SH-SY5Y (cell line): ENCODE measurements around the gene PELI3.

Experiments used
- GATA2 ChIP-seq: IDR thresholded peaks from 2 replicates; pipeline ENCODE4 v1.6.1; 2011; ENCODE audit warnings: mild to moderate bottlenecking, low read depth, low read length
- GATA3 ChIP-seq: IDR thresholded peaks from 2 replicates; pipeline ENCODE4 v1.6.1; 2011; ENCODE audit warnings: low read depth, mild to moderate bottlenecking, low read length, moderate library complexity

PELI3 gene

DNA sequence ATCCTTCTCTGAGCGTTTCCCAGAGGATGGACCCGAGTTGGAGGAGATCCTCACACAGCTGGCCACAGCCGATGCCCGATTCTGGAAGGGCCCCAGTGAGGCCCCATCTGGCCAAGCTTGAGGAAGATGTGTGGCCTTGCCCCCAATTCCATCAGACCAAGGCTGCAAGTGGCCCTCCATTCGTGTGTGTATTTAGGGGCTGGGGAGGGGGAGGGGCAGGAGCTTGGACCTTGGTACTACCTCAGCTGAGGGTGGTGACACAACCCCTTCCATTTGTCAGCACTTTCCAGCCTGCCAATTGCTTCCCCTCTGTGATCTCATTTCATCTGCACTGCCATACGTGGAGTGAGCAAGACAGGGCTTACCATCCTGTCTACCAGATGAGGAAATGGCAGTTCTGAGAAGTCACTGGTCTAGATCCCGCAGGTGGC lies 42.4 kb downstream of the PELI3 start:
- TF ChIP-seq GATA3 = no peak
- no peak for TF ChIP-seq GATA2

DNA sequence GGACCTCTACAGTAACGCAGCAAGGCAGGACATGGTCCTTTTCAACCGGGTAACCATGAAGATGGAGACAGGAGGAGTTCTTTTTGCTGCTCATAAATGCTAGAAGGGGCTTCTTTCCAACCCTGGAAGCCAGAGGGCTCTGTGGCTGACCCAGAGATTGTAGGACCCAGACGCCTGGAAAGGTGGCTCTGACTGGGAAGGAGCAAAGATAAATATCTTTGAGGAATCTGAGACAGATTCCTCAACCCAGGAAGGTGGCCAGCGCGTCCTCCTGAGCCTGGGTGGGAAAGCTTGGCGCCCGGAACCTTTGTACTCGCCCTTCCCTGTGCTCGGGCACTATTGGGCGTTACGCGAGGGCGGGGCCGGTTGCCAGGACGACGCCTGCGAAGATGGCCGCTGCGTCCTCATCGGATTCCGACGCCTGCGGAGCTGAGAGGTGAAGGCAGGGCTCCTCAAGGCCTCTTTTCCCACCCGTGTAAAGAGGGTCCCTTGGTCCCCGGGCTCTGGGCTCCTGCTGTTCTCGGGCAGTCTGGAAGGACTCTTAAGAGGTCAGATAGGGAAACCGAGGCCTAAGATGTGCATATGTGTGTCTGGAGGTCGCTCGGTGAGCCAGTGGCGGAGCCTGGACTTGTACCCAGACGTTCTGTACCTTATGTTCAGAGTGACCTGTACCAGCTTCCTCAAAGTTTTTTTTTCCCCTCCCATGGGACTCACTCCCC lies 43.7 kb downstream of the PELI3 start, which contains the start of gene BBS1:
Gene BBS1 (plus strand): TSS at position 365 of the 719 bp plus-strand sequence. CDS start 25 bp downstream, at position 390.
- TF ChIP-seq GATA3 = no peak
- peak; percentile 26; the same call in 1 of the 2 replicates for TF ChIP-seq GATA2

- no peak for TF ChIP-seq GATA3
- no peak for TF ChIP-seq GATA2
Measured at GRCh38 chr11:66510990-66511339, 44.3 kb downstream of the PELI3 start.

DNA sequence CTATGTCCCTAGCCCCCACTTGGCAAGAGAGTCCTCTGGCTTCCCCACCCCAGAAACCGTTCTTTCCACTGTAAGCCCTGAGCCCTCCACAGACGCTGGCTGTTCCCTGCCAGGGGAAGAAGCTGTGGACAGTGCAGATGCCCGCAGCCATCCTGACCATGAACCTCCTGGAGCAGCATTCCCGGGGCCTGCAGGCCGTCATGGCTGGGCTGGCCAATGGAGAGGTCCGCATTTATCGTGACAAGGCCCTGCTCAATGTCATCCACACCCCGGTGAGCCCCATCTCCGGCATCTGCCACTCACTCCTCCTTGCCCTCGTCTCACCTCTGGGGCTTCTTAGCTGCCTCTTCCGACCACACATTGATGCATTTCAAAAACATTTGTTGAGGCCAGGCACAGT lies 56.9 kb downstream of the PELI3 start:
- TF ChIP-seq GATA3 = no peak
- no peak for TF ChIP-seq GATA2

DNA sequence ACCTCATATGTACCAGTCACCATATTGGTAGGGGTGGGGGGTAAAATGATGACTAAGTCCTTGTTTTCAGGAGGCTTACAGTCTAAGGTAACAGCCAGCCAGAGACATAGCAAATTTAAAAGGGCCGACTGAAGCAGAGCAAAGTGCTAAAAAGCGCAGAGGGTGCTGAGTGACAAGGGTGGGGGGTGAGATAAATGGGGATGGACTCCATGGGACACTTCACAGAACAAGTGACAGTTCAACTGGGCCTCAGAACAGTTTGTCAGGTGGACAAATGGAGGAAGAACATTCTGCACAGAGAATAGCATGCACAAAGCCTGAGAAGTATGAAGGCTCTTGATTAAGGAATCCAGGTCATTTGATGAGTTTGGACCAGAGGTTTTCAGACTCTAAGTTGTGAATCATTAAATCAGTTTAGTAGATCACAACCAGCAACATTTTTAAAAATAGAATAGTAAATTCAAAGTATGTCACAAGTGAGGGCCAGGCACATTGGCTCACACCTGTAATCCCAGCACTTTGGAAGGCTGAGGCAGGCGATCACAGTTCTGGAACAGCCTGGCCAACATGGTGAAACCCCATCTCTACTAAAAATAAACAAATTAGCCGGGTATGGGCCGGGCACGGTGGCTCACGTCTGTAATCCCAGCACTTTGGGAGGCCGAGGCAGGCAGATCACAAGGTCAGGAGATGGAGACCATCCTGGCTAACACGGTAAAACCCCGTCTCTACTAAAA lies 57.8 kb downstream of the PELI3 start:
- TF ChIP-seq GATA2 (no peak), GATA3 (no peak)
